Measurements from ENCODE around the gene TBCK.
A peak's percentile ranks its signal among the peaks of the same experiment; 100 is the strongest.

TBCK gene

DNA sequence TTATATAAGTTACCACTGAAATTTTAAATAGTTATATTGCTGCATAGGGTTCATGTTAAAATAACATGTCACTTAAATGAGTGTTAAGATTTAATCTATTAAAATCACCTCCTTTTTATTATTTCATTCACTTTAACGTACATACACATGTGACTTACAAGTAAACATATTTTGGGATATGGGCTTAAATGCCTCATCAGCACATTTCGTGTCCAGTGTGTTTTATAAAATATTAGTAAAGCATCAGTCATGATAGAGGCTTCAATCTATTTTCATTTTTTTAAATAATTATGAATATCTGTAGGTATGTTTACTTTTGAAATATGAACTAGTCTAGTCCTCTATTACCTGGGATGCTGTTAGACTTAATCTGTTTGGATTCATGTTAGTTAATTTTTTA, 277.1 kb downstream of the TBCK start:
- DNase-seq (ENCODE audit: low spot score), result no peak

DNA sequence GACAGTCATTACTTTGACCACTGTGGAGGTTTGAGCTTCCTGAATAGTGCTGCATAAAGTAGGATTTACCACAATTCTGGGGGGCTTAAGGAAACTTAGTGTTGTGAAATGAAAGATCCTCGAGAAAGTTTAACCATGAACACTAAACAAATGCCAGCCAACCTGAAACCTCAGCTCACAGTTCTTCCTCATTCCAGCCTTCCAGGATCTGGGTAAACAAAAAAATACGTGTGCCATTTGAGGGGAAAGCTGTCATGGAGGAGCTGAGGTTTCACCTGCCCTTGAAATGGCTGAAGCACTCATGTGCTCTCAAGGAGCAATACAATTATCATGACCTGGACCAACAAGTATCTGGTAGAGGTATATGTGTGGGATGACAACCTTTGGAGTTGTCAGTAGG, 278.0 kb downstream of the TBCK start:
- no peak for DNase-seq (ENCODE audit: low spot score)

GRCh38 chr4:106036848-106037247, 279.2 kb downstream of the TBCK start:
- no peak for DNase-seq (ENCODE audit: low spot score)

- no peak for DNase-seq (ENCODE audit: low spot score)
These were observed 279.7 kb downstream of the TBCK start for GRCh38 chr4:106036334-106036733.

- DNase-seq (ENCODE audit: low spot score), result no peak
These were observed 280.8 kb downstream of the TBCK start for GRCh38 chr4:106035204-106035603.

GRCh38 chr4:106034751-106035150, 281.3 kb downstream of the TBCK start:
- no peak for DNase-seq (ENCODE audit: low spot score)

DNA sequence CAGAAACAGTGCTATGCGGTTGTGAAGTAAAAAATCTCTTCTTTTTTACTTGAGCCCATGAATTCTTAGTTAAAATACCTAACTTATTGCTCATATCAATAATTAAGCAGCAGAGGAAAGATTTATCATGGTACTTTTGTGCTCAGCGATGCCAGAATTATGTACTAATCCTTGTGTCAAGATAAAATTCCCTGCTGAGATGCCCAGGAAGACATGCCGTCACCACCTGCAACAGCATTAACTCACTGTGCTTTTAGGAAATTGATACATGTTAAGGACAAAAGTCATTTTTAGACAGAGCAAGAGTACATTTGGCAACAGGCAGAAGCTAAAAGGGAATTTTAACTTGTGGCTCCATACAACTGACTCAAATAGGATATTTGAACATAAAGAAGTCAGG, 281.8 kb downstream of the TBCK start:
- DNase-seq (ENCODE audit: low spot score), result no peak

DNA sequence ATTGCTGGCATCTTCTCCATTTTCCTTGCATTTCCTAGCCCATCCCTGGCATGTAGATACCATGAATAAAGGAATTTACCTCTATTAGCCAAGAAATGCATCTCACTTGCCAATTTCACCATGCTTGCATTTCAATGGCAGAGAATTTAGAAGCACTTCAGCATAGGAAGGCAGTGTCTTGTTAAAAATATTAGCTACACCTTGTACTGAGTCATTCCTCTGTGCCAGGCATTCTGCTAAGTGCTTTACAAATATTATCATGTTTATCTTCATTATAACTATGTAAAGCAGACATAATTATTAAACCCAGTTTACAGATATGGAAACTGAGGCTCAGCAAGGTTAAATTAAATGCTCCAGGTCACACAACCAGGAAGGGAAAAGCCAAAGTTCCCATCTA, 282.5 kb downstream of the TBCK start:
- DNase-seq (ENCODE audit: low spot score), result no peak

DNA sequence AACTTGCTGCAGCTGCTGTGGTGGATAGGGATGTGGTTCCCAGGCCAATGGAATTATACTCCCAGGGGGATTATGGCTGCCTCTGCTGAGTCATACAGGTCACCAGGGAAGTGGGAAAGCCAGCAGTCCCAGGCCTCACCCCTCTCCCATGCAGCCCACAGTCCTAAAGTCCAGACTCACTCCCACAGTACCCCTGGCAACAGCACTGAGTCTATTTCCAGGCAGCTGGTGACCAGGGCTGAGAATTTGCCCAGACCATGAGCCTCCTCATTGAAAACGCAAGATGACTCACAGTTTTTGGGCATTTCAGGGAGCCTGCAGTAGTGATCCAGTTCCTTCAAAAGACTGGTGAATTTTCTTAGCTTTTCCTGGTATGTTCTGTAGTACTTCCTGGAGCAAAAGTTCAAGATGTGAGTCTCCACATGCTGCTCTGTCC, 283.1 kb downstream of the TBCK start:
- no peak for DNase-seq (ENCODE audit: low spot score)

DNA sequence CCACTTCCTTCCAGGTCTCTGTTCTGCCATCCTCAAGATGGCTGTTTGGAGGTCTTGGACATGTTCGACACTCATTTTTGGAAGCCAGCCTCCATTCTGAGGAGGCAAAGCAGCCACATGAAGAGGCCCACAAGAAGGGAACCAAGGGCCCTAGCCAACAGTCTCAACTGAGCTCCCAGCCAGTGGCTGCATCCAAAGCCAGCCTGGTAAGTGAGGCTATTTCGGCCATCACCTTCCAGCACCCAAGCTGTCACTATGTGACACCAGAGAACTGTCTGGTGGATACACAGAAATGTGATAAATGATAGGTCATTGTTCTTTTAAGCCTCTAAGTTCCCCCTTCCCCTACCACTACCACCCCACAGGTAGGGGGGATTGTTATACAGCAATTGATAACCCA, 293.6 kb downstream of the TBCK start:
- no peak for DNase-seq (ENCODE audit: low spot score)

- DNase-seq (ENCODE audit: low spot score), result no peak
These were observed 294.1 kb downstream of the TBCK start for GRCh38 chr4:106021737-106022410.

GRCh38 chr4:106019771-106020170, 296.2 kb downstream of the TBCK start:
- no peak for DNase-seq (ENCODE audit: low spot score)

- DNase-seq (ENCODE audit: low spot score), result no peak
These were observed 298.0 kb downstream of the TBCK start for GRCh38 chr4:106017975-106018374.

GRCh38 chr4:106011387-106011786, 304.6 kb downstream of the TBCK start:
- no peak for DNase-seq (ENCODE audit: low spot score)

GRCh38 chr4:106010761-106011160, 305.2 kb downstream of the TBCK start:
- no peak for DNase-seq (ENCODE audit: low spot score)

DNA sequence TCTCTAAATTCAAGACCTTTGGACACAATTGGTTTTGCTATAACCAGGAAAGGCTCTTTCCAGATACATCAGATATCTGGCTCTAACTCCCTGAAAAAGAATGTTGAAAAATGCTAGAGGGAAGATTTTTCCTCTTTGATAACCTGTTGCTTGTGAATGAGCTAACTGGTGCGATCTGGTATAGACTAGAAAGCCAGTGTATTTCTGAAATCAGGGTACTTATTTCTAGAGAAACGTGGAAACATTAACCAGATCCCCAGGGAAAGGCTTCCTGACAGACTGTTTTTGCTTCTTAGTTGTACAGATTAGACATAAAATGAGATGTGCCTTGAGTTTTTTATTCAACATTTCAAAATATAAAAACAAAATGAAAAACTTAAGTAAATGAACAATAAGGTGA, 313.0 kb downstream of the TBCK start:
- no peak for DNase-seq (ENCODE audit: low spot score)

DNA sequence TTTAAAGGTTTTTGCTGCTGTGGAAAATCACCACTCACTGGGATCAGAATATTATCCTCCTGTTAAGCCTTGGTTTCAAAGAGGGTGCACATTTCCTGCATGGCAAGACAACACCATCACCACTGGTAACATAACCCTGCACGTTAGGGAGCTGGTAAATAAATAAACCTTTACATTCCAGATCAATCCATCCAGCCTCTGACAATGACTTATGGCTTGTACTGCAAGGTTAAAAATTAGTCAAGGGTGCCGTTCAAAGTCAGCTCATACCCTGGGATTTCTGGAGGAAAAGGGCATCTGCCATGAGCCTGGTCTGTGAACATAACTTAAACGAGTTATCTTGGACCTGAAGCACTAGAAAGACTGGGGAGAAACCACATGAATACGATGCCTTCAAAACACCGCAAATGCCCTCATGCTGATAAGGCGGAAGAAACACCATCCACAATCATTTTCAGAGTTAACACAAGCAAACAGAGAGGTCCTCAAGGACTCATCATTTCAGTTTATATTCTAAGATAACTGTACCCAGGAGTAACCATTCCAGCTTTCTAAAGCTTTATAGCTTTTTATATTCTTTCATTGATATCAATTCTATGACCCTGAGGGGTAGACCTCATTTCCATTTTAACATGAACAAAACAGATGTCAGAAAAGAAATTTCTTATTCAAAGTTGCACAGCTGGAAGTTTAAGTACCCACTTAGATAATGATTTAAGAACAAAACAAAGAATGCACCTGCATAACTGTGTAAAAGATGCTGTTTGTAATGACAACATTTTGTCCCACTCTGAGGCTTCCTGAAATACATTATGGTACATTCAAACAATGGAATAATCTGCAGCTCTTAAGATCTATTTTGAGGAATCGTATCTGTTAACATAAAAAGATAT, 317.6 kb downstream of the TBCK start:
- DNase-seq (ENCODE audit: low spot score), result no peak

GRCh38 chr4:105996845-105997244, 319.2 kb downstream of the TBCK start:
- no peak for DNase-seq (ENCODE audit: low spot score)

GRCh38 chr4:105994841-105995501, 321.0 kb downstream of the TBCK start:
- peak; percentile 19 for DNase-seq (ENCODE audit: low spot score)

DNA sequence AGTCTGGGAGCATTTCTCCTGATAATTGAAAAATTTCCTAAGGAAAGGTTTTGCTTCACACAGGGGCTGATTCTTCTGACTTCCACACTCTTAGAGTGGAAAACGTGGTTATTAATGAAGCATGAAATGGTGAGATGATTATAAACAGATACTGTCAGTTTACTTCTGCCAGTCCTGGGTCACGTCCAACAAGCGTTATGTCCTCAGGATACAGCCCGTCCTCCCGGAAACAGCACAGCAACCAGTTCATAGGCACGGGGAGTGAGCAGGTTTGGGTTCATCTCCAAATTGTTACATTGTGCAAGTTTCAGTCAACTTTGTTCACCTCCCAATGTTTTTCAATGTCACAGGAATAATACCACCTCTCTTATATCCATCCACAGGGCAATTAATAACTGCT, 321.9 kb downstream of the TBCK start:
- DNase-seq (ENCODE audit: low spot score), result no peak

DNA sequence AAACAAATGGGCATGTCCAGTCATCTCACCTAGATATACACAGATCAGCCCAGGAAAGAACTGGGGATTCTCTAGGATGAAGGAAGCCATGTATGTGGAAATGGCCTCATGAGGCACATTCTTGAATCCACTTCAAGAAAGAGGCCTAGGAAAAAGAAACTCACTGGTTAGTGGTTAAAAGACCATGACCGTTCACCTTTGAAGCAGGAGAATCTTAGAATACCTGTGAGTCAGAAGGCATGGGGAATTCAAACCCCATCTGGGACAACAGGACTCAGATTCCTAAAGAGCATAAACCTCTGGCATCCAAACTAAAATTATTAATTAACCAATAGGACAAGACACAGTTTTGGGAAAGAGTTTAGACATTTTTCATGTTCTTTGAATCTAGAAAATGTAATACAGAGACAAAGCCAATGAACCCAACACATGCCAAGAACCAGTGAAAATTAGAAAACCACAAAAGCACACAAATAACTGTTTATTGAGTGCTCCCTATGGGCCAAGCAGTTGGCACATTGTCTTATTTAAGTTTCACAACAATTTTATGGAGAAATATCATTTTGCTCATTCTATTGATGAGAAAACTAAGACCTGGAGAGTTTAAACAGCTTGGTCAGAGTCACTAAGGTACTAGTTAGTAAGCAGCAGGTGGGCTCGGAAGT, 323.2 kb downstream of the TBCK start:
- no peak for DNase-seq (ENCODE audit: low spot score)

DNA sequence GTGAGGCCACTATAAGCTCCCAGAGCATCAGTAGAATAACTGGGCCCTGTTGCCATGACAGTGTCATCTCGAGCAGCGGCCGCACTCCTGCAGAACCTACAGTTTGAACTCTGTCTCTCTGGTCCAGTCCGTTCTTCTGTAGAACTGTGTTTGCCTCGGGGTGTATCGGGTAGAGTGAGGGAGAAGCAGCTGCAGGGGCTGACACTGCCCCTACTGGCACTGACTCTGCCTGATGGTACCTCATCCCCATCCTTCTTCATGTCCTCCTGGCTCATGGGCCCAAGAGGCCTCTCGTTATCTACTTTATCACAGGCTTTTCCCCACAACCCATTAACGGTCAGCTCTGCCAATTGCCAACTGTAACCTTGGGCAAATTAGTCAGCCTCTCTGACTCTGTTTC, 324.3 kb downstream of the TBCK start:
- no peak for DNase-seq (ENCODE audit: low spot score)

Measured in putamen (tissue), 1 donor.